G401.6 (cell line): ENCODE data around the gene GRIA1.

ENCODE experiments used
- FAIRE-seq: peaks from 2 replicates; lab custom pipeline; 2012; peaks lifted over from hg19 to GRCh38; lab: Jason Lieb, UNC

Gene GRIA1

DNA sequence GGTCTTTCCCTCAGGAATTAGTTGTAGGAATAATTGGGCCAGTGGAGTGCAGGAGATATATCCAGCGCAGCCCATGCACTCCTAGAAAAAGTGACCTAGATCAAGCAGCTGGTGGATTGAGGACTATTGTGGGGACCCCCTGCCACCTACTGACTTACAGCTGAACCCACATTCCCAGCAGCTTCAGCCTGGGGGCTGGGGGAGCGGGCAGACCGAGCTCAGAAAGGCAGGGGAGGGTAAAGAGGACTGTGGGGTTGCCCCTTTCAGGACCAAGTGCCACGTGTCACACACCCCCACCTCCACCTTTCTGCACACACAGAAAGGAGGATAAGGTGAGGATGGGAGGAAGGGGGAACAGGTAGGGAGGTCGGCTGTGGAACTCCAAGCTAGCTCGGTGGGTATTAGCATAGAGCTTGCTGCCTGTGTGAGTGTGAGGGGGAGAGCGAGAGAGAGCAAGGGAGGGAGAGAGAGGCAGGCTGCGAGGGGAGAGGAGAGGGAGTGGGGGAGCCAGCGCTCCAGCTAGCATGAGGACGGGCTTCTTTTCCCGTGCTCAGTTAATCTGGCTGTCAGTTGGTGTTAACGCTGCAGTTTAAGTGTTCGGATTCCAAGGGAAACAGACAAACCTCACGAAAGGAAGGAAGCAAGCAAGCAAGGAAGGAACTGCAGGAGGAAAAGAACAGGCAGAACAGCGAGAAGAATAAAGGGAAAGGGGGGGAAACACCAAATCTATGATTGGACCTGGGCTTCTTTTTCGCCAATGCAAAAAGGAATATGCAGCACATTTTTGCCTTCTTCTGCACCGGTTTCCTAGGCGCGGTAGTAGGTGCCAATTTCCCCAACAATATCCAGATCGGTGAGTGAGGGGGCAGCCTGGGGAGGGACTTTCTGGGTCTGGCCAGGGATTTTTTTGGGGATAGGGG is at the start of gene GRIA1:
TSS of gene GRIA1 (plus strand) at position 553 of the 920 bp plus-strand sequence.
- FAIRE-seq, result no peak

DNA sequence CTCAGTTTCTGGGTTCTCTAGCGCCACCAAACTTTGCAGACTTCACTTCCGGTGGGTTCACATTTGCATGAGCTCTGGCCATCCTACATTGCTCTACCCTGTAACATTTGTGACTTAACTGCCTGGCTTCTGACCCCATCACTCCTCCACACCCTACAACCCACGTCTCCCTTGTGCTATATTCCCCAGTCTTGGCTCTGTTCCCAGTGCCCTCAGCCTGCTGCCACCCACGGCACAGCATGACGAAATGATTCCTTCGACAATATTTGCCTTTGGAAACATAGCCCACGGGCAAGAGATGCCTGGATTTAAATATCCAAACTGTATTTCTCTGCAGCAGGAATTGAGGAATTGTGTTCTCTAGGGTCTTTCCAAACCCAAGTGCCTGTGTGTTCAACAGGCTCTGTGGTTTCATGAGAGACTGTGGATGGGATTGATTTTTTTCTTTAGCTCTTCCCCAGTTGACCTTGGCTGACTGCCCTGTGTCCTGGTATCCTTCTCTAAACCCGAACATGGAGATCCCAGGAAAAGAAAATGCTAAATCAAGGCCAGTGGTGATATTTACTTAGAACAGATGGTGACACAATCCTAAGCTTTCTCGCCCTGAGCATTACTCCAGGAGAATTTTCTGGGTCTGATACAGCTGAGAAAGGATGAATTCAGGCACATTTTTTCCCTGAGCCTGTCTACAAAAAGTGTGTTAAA is 44.4 kb upstream of the GRIA1 start:
- no peak for FAIRE-seq

DNA sequence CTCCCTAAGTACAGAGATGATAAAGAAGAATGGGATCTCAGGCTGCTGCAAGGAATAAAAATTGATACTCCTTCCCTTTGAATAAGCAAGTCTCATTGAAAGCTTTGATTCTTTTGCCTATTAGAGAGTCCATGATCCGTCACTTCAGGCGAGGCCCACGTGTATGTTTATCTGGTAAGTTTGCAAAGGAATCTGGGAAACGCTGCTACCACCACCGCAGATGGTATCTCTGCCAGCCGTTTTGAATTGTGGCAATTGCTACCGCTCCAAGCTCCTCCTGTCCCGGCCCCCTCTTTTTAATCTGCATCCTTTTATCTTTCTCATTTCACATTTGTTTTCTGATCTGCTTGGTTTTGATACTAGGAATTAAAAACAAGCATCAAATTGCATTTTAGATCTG is 42.9 kb upstream of the GRIA1 start:
- no peak for FAIRE-seq

DNA sequence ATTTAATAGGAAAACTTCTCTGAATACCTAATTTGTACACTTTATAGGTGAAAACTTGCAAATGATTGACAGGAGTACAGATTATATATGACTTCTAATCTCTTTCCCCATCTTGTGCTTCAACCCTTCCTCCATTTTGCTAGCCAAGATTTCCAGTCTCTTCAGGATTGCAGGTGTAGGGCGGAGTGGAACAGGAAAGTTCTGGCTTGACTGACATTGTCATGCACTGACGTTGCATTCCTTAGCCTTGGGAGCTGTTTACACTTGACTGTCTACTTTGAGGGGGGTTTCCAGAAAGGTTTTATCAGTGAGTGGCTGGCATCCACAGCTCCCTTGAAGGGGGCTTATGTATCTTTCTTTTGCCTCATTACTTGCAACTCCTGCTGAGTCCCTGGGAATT is 34.1 kb upstream of the GRIA1 start:
- FAIRE-seq, result no peak

DNA sequence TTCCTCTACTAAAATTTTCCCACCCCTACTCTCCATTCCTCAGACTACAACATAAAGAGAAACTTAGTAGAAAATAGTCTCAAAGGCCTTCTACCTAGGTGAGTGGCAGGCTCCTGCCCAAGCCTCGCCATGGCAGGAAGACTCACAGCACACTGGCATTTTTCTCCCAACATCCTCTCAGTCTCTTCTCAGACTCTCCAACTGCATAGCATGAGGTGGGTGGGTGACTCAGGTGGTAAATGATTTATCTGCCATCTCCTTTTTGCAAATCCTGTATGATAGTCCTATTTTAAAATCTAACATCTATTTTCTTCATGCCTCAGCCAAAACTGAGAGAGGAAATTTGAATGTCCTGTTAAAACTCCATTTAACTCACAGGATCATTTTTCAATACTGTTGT is 33.5 kb upstream of the GRIA1 start:
- no peak for FAIRE-seq

DNA sequence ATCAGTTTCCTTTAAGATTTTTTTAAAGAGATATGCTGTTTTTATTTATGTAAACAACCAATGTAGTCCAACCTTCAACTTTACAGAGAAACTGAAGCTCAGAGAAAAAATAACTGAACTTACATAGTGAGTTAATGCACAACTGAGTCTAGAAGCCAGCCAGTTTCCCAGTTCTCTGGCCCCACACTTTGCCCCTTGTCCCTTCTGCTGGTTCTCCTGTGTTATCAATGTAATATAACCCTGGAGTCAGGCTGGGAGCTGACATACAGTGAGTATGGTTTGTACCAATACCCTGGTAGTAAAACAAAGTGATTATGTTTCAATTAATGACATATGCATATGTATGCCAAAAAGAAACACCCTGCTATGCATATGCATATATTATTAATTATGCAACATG is 32.2 kb upstream of the GRIA1 start:
- no peak for FAIRE-seq

DNA sequence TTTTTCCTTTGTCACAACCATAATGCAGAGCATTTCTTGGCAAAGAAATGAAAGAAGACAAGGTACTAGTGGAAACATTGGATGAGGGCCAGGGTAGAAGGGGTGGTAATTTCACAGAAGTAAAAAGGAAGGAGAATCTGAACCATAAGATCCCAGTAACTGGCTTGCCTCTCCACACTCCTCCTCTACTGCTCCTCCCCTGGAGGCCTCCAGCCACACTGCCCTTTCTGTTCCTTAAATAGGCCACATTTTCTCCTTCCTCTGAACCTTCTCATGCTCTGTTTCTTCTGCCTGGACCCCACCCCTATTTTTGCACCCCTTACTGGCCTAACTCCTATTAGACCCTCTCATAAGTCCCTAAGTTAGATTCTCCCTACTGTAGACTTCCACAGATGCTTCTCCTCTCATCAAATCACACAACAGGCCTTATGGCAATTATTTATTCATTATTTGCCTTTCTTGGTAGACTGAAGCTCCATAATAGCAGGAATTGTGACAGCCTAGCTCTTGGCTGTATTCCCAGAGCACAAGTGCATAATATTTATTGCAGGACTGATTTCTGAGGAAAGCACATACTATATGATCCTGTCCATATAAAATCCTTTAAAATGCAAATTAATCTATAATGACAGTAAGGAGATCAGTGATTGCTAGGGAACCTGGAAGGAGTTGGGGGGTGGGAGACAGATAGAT is 31.3 kb upstream of the GRIA1 start:
- no peak for FAIRE-seq

DNA sequence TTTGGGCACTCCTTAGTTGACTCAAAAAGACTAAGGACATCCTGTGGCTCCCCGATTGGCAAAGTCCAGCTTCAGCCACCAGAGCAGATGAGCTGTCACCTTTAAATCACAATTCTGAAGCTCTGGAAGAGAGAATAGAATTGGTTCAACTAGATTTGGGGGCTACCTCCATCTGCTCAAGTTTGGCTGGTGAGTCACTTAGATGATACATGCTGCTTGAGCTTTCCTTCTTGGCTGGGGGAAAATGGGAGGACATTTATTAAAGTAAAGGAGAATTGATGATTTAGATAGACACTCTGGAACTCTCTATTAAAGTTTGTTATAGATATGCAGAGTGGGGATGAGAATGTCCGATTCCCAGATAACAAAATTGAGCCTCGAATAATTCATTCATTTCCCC is 30.0 kb upstream of the GRIA1 start:
- FAIRE-seq, result no peak

DNA sequence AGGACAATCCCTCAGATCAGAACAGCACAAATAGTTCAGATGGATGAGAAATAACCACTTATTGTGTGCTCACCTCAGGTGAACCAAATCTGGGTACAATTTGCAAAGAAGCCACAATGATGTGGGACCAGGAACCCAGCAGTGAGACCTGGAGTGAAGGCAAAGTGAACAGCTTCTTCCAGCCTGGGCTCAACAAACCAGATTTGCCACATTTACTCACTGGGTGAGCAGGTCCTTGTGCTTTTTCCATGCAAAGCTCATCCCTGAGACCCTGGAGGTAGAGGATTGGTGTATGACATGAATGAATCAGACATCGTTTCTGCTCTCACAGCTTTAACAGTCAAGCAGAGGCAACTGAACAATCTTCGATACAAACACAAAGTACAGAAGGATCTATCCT is 29.1 kb upstream of the GRIA1 start:
- no peak for FAIRE-seq

DNA sequence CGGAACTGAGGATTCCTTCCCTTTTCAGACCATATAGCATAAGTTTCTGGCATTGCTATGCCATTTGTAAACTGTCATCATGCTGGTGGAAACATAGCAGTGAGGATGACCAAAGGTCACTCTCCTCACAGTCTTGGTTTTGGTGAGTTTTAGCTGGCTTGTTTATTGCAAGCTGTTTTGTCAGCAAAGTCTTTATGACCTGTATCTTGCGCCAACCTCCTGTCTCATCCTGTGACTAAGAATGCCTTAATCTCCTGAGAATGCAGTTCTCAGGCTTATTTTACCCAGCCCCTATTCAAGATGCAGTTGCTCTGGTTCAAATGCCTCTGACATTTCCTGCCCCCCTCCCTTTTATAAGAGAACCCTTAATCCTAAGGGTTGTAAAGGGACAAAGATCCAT is 26.7 kb upstream of the GRIA1 start:
- no peak for FAIRE-seq

DNA sequence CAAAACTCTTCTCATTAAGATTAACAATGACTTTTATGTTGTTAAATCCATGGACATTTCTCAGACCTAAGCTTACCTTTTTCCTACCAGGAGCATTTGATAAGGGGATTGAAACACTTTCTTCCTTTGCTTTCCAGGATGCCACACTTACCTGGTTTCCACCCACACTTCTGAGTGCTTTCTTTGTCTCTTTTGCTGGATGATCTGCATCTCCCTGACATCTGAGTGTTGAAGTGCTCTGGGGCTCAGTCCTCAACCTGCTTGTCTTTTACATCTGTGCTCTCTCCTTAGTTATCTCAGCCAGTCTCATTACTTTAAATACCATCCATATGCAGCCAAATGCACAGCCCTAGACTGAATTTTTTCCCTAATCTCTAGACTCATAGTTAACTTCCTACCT is 22.9 kb upstream of the GRIA1 start:
- no peak for FAIRE-seq

DNA sequence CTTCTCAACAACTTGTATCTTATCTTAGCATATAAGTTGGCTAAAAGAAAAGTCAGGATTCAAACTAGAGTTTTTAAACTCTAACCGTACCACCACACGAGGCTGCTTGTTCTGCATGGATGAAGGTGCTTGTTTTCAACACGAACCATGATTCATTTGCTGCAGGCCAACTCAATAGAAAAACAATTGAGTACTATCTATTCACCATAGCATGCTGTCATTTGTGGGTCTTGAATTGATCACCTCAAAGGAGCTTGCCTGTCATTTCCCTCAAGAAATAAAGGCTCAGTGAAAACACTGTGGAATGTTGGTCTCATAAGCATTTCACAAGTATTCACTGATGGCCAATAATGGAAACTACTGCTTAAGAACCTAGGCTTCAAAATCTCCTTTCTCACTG is 21.0 kb upstream of the GRIA1 start:
- no peak for FAIRE-seq

DNA sequence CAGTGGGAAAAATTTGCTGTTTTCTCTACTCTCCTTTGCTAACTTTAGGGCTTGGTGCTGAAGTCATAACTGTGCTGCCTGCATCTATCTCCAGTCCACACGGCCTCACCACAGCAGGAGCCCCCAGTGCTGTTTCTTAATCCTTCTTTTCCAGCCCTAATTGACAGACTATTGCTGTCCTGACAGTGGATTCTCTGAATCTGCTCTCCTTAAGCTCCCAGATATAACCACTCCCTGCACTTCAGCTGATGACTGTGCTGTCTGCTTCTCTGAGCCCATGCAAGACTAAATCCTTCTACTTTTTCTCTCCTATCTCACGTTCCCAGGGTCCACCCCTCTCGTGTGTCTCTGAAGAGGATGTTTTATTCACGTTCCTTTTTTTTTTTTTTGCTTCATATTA is 19.7 kb upstream of the GRIA1 start:
- no peak for FAIRE-seq

DNA sequence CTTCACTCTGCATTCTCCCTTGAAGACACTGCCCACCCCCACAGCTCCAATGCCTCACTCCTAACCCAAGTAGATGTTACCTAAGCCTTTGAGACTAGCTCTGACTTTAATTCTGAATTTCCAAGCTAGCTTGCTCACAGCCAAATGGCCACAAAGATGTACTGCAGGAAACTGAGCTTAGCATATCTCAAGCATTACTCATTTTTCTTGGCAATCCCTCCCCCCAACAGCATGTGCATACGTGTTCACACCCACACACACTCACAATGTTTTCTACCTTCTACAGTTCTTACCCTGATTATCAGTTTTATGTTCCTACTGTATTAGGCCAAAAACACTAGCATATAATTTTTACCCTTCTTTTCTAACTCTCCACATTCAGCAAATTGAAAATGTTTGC is 13.7 kb upstream of the GRIA1 start:
- FAIRE-seq, result no peak

DNA sequence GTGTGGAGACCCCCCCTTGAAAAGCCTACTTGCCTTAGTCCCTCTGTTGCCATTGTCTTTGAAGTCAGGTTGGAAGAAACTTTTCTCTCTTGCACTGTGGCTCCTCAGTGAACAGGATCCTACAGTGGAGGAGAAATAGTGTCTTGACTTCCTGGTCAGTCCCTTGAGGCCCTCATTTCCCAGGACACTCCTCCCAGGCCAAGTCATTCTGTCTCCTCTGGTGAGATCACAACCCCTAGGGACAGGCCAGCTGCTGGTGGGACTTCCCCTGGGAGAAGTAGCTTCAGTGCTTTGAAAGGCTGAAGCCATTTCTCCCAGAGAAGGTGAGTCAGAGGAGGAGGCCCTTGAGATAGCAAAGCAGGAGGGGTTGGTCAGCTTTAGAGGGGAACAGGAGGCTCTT is 10.1 kb upstream of the GRIA1 start:
- no peak for FAIRE-seq

DNA sequence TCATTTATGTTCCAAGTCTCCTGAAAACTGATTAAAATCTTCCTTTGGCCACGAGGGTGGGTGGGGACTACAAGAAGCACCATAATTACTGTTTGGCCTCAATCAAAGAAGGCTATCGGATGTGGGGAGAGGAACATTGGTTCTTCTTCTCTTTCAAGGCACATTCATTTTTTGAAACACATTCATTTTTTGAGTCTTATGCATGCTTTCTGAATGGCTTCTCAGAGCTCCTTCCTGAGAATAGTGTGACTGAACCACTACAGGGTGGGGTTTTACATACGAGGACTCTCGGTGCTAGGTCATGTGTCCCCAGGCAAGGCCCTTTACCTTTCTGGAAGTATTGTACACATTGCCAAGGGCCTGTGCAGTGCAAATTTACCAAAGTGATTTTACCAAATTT is 7.0 kb upstream of the GRIA1 start:
- no peak for FAIRE-seq

DNA sequence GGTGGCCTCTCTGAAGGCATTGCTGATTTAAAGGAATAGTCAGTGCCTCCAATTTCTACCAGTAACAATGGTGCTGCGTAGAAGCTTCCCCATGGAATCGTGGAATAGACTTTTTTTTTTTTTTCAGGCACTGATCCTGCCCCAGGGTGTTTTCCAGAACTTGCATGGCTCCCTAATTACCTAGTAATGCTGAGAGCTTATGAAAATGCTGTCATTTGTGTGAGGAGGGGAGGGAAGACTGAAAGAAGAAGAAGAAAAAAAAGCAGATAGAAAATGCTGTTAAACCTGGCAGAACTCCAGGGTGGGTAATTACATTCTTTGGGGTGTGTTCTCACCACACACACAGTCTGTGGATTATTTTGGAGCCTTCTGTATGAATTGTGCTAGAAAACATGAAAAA is 4.8 kb upstream of the GRIA1 start:
- no peak for FAIRE-seq

DNA sequence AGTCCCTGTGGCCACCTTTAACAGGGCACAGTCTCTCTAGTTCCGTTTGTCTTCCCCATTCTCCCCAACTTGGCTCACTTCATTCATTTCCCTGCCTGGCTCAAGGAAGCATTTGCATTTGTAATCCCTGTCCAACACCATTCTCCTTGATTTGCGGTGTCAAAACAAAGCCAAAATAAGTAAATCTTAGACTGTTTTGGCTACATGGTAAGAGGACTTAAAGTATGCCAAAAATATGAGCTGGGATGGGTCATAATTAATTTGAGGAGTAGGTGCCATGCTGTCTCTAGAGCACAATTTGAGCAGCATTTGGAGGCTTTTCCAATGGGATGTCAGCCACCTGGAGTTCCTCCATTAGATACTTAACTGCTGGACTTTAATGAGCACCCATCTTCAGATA is 3.7 kb upstream of the GRIA1 start:
- no peak for FAIRE-seq

DNA sequence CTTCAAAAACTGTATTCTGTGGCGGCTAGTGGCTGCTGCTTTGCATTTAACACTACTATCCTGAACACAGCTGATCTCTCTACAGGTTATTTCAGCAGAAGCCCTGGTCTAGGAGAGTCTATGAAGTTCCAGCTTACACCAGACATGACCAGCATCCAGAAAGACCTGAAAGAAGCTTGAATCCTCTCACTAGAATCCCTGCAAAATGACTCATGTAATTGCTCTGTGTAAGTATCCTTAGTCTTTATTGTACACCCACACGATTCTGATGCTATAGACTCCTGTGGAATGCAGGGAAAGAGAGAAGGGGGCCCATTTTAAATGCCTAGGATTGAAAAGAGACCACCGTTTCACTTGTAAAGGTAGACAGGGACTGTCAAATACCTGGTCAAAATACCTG is 859 bp upstream of the GRIA1 start:
- FAIRE-seq, result no peak

DNA sequence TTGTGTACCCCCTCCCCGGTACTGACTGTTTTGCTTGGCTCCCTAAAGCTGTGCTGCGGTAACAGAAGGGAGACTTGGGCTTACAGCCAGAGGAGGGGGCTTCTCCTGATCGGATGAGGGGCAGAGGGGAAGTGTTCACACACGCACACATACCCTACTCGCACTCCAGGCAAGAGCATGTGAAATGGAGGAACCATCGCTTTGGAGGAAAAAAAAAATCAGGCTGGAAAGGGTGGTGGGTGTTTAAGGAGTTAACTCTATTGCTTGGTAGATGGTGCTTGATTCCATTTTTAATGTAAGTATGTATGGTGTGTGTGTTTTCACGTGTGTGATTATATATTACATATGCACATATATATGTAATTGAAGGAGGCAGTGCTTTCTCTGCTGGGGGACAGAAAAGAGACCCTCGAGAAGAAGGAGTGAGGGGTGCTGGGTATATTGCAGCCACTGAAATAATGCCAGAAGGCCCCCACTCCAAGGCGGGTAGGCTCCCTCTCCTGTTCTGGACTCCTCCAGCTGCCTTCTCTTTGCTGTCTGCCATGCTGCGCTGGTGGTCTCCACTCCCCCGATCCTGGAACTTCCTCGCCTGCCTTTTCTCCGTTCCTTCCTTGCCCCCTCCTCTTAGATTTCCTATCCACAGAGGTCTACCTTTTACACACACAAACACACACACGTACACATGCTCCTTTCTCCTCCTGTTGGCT is 721 bp downstream of the GRIA1 start:
- no peak for FAIRE-seq

DNA sequence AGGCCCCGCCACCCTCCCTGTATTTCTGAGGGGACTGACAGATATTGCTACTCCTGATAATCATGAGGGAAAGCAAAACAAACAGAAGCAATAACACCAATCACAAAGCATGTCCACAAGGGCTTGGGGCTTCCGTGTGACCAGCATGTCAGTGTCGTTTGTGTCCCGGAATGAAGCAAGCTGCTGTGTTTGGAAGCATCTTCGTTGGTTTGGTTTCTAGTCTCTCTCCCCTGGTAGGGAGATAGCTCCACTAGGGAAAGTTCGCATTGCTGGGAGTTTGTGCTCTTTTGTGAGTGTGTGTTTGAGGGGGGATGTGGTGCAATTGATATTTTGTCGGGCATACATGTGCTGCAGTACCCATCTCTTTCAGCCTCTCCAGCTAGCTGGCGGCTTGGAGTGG is 1.4 kb downstream of the GRIA1 start:
- no peak for FAIRE-seq

DNA sequence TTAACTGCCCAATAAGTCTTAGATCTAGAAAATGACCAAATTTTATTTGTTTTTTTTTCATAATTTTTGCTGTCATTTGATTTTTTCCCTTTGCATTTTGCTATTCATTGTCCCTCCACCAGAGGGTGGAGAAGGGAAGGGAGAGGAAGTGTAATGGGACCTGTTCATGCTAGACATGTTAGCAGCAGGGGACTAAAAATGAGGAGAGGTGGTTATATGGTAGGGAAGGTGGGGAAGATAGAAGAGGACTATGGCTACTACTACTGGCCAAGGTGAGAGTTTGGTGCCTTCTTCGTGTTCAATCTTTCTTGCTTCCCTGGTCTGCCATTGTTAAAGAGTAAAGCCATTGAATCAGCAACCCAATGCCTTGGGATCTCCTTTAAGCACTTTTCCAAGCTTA is 6.4 kb downstream of the GRIA1 start:
- peak; percentile 58 for FAIRE-seq

DNA sequence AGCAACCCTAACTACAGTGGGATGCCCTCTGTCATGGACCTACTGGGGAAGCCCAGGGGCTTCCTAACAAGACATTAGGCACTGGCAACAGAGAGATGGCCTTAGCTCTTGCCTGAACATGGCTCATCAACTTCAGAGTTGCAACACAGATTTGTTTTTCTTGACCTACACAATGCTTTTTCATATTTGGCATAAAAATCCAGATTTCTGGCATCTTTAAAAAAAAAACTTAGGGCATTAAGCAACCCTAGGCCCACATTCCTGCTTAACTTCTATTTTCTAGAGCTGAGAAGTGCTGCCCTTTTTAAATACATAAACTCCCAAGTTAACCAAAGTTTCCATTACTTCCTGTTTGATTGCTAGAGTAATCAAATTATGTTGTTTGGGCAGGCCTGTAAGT is 8.0 kb downstream of the GRIA1 start:
- FAIRE-seq, result no peak
